SK-N-SH (cell line): ENCODE results near the gene TTLL7.

Source experiments
- CHD2 ChIP-seq: fragments of 150-350 bp; IDR thresholded peaks from 2 replicates; pipeline ENCODE4 v1.6.1; 2018; ENCODE audit warnings: low read length; ENCODE audit not compliant: partially characterized antibody
- EZH2phosphoT487 ChIP-seq: fragments of 200-600 bp; sonication (generic); IDR thresholded peaks from 2 replicates; pipeline ENCODE4 v1.6.1; 2017; ENCODE audit warnings: low read depth, mixed run types, mild to moderate bottlenecking, antibody characterized with exemption, moderate library complexity, borderline replicate concordance
- FOXM1 ChIP-seq: IDR thresholded peaks from 2 replicates; pipeline ENCODE4 v1.4.0; 2012; ENCODE audit warnings: low read depth, mild to moderate bottlenecking
- NFIC ChIP-seq: IDR thresholded peaks from 2 replicates; pipeline ENCODE4 v1.4.0; 2012; ENCODE audit warnings: borderline replicate concordance
- POLR2AphosphoS5 ChIP-seq: IDR thresholded peaks from 2 replicates; pipeline ENCODE4 v1.6.1; 2012; ENCODE audit warnings: low read depth, low read length
- RAD21 ChIP-seq: IDR thresholded peaks from 2 replicates; pipeline ENCODE4 v1.6.1; 2012; ENCODE audit warnings: mild to moderate bottlenecking, low read length
- RCOR1 ChIP-seq: fragments of 150-350 bp; IDR thresholded peaks from 2 replicates; pipeline ENCODE4 v1.6.1; 2017; ENCODE audit warnings: antibody characterized with exemption, low read length
- SMC3 ChIP-seq: IDR thresholded peaks from 2 replicates; pipeline ENCODE4 v1.6.1; 2012; ENCODE audit warnings: low read depth, low read length, improper control_type of control experiment
- TAF1 ChIP-seq: IDR thresholded peaks from 2 replicates; pipeline ENCODE4 v1.6.1; 2012; ENCODE audit warnings: low read depth, mild to moderate bottlenecking, low read length, moderate library complexity, borderline replicate concordance
- TEAD4 ChIP-seq: IDR thresholded peaks from 2 replicates; pipeline ENCODE4 v1.4.0; 2012; ENCODE audit warnings: mild to moderate bottlenecking, borderline replicate concordance; ENCODE audit not compliant: insufficient read depth
- TF ChIP-seq, protein P1 (sequence below): fragments of 200-600 bp; sonication (generic); IDR thresholded peaks from 2 replicates; pipeline ENCODE4 v1.6.1; 2017; ENCODE audit warnings: antibody characterized with exemption, mild to moderate bottlenecking, moderate library complexity
- TF ChIP-seq, protein P2 (sequence below): IDR thresholded peaks from 2 replicates; pipeline ENCODE4 v1.6.1; 2012; ENCODE audit warnings: mild to moderate bottlenecking, low read depth, low read length, moderate library complexity
- TF ChIP-seq, protein P3 (sequence below): IDR thresholded peaks from 2 replicates; pipeline ENCODE4 v1.4.0; 2012; ENCODE audit warnings: low read depth, borderline replicate concordance
- TF ChIP-seq, protein P4 (sequence below): IDR thresholded peaks from 2 replicates; pipeline ENCODE4 v1.4.0; 2012; ENCODE audit warnings: low read depth

DNA sequence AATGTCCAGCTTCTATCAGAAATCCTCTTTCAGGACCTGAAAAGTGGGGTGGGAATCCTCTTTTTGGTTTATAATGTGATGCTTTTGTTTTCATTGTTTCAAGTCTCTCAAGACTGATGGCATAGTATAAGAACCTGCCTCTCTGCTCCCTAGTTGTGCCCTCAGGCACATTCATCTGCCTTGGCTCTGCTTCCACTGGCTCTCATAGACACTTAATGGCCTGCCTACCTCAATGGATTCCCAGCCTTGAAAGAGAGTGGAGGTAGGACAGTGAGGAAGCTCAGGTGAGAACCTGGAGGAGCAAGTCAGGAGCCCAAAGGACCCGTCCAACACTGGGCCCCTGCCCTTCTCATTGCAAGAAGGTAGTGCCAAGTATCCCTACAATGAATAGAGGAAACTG lies 4.8 kb downstream of the TTLL7 start:
- TF ChIP-seq, protein P1, sequence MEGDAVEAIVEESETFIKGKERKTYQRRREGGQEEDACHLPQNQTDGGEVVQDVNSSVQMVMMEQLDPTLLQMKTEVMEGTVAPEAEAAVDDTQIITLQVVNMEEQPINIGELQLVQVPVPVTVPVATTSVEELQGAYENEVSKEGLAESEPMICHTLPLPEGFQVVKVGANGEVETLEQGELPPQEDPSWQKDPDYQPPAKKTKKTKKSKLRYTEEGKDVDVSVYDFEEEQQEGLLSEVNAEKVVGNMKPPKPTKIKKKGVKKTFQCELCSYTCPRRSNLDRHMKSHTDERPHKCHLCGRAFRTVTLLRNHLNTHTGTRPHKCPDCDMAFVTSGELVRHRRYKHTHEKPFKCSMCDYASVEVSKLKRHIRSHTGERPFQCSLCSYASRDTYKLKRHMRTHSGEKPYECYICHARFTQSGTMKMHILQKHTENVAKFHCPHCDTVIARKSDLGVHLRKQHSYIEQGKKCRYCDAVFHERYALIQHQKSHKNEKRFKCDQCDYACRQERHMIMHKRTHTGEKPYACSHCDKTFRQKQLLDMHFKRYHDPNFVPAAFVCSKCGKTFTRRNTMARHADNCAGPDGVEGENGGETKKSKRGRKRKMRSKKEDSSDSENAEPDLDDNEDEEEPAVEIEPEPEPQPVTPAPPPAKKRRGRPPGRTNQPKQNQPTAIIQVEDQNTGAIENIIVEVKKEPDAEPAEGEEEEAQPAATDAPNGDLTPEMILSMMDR = no peak
- no peak for TF ChIP-seq EZH2phosphoT487
- no peak for TF ChIP-seq NFIC
- no peak for TF ChIP-seq RAD21
- TF ChIP-seq TAF1 = no peak
- TF ChIP-seq TEAD4 = no peak
- TF ChIP-seq, protein P2, sequence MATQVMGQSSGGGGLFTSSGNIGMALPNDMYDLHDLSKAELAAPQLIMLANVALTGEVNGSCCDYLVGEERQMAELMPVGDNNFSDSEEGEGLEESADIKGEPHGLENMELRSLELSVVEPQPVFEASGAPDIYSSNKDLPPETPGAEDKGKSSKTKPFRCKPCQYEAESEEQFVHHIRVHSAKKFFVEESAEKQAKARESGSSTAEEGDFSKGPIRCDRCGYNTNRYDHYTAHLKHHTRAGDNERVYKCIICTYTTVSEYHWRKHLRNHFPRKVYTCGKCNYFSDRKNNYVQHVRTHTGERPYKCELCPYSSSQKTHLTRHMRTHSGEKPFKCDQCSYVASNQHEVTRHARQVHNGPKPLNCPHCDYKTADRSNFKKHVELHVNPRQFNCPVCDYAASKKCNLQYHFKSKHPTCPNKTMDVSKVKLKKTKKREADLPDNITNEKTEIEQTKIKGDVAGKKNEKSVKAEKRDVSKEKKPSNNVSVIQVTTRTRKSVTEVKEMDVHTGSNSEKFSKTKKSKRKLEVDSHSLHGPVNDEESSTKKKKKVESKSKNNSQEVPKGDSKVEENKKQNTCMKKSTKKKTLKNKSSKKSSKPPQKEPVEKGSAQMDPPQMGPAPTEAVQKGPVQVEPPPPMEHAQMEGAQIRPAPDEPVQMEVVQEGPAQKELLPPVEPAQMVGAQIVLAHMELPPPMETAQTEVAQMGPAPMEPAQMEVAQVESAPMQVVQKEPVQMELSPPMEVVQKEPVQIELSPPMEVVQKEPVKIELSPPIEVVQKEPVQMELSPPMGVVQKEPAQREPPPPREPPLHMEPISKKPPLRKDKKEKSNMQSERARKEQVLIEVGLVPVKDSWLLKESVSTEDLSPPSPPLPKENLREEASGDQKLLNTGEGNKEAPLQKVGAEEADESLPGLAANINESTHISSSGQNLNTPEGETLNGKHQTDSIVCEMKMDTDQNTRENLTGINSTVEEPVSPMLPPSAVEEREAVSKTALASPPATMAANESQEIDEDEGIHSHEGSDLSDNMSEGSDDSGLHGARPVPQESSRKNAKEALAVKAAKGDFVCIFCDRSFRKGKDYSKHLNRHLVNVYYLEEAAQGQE = no peak
- TF ChIP-seq POLR2AphosphoS5 = no peak
- no peak for TF ChIP-seq FOXM1
- TF ChIP-seq, protein P3, sequence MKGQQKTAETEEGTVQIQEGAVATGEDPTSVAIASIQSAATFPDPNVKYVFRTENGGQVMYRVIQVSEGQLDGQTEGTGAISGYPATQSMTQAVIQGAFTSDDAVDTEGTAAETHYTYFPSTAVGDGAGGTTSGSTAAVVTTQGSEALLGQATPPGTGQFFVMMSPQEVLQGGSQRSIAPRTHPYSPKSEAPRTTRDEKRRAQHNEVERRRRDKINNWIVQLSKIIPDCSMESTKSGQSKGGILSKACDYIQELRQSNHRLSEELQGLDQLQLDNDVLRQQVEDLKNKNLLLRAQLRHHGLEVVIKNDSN = no peak
- no peak for TF ChIP-seq SMC3
- TF ChIP-seq, protein P4, sequence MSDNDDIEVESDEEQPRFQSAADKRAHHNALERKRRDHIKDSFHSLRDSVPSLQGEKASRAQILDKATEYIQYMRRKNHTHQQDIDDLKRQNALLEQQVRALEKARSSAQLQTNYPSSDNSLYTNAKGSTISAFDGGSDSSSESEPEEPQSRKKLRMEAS = no peak
- no peak for TF ChIP-seq RCOR1
- no peak for TF ChIP-seq CHD2
